ENCODE results near the gene PFKP.

DNA sequence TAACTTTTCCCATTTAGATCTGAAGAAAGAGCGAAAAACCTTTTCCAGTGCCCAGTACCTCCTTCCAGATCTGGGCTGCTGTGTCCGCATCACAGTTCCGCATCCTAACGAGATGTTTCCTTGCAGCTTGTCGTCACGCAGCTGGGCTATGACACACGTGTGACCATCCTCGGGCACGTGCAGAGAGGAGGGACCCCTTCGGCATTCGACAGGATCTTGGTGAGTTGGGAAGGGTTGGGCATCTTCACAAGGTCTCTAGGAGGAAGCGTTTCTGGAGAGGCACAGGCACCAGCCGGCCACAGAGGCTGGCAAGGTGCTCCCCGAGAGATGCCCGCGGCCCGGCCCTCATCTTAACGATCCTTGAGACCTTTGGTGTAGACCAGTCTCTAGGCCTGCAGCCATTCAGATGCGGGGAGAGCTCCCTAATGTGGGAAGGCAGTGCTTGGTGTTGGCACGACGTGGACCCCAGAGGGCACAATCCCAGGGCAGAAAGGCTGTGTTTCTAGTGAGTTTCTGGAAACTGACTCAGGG lies 41.3 kb downstream of the PFKP start:
- TF ChIP-seq POLR2A (IDR thresholded peaks at IDR 0.05; ENCODE audit: extremely low read depth, insufficient read length), result no peak
- TF ChIP-seq, protein P1, sequence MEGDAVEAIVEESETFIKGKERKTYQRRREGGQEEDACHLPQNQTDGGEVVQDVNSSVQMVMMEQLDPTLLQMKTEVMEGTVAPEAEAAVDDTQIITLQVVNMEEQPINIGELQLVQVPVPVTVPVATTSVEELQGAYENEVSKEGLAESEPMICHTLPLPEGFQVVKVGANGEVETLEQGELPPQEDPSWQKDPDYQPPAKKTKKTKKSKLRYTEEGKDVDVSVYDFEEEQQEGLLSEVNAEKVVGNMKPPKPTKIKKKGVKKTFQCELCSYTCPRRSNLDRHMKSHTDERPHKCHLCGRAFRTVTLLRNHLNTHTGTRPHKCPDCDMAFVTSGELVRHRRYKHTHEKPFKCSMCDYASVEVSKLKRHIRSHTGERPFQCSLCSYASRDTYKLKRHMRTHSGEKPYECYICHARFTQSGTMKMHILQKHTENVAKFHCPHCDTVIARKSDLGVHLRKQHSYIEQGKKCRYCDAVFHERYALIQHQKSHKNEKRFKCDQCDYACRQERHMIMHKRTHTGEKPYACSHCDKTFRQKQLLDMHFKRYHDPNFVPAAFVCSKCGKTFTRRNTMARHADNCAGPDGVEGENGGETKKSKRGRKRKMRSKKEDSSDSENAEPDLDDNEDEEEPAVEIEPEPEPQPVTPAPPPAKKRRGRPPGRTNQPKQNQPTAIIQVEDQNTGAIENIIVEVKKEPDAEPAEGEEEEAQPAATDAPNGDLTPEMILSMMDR (IDR thresholded peaks at IDR 0.05; ENCODE audit: low read depth, low read length), result no peak
- TF ChIP-seq MYC (IDR thresholded peaks at IDR 0.05; ENCODE audit: low read depth, low read length), result no peak

Measured in NB4 (cell line).